HG03432 (cell line): ENCODE measurements around the gene SLC6A8.
"Not testable (repeated sequence)": the region's sequence is repeated elsewhere in the genome, so short reads cannot be mapped to it uniquely, and the experiment has no call there.

Experiments used
- ATAC-seq: cut with Tn5 transposase; IDR thresholded peaks from one replicate; pipeline ENCODE4 v1.9.1; 2021; ENCODE audit warnings: mild to moderate bottlenecking, moderate library complexity; ENCODE audit not compliant: unreplicated experiment

SLC6A8 gene

DNA sequence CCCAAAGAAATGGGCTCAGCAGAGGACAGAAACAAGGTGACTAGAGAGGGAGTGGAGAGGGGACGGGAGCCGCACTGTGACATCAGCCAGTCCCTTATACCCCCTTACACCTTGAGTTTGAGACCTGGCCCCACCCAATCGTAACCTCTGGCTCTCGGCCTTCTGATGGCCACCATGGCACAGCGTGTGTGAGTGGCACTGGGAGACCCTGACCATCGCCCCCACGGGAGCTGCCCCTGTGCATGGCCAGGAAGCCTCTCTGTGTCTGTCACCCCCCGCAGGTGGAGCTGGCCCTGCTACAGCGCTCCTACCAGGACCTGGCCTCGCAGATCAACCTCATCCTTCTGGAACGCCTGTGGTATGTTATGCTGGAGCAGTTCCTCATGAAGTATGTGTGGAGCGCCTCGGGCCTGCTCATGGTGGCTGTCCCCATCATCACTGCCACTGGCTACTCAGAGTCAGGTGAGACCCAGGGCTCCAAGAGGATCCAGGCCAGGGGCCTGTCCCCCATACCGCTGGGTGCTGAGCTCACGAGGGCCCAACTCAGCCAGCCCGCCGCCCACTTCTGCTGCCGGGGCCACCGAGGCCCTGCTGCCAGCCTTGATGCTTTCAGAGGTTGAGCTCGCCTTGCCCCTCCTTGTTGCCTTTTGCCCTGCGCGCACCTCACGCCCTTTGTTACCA, 41.4 kb downstream of the SLC6A8 start:
- no peak for ATAC-seq

DNA sequence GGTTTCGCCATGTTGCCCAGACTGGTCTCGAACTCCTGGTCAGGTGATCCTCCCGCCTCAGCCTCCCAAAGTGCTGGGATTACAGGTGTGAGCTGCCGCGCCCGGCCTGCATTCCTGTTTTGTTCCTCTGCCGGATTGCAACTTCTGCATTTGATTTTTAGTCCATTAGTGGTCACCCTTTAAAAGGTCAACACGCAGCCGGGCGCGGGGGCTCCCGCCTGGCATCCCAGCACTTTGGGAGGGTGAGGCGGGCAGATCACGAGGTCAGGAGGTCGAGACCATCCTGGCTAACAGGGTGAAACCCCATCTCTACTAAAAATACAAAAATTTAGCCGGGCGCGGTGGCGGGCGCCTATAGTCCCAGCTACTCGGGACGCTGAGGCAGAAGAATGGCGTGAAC, 42.4 kb downstream of the SLC6A8 start:
- ATAC-seq, result not testable (repeated sequence)

- no peak for ATAC-seq
These were observed 43.6 kb downstream of the SLC6A8 start for GRCh38 chrX:153731117-153731844.

- no peak for ATAC-seq
These were observed 44.1 kb downstream of the SLC6A8 start for GRCh38 chrX:153731845-153732215.

DNA sequence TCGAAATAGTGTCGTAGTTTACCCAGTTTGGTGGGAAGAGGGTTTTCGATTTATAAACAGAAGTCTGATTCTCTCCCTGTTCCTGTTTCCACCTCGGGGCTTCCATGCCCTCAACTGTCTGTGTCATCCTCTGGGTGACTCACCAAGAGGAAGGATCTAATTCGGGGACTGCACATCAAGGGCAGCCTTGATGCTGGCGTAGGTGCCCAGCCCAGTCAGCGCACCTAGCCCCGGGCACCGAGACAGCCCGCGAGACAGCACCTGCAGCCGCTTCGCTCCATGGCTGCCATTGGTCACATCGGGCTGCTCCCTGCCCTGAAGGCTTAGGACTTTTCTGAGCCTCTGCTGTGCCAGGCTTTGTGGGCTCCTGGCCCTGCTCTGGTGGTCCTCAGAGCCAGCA, 44.7 kb downstream of the SLC6A8 start:
- ATAC-seq, result no peak

DNA sequence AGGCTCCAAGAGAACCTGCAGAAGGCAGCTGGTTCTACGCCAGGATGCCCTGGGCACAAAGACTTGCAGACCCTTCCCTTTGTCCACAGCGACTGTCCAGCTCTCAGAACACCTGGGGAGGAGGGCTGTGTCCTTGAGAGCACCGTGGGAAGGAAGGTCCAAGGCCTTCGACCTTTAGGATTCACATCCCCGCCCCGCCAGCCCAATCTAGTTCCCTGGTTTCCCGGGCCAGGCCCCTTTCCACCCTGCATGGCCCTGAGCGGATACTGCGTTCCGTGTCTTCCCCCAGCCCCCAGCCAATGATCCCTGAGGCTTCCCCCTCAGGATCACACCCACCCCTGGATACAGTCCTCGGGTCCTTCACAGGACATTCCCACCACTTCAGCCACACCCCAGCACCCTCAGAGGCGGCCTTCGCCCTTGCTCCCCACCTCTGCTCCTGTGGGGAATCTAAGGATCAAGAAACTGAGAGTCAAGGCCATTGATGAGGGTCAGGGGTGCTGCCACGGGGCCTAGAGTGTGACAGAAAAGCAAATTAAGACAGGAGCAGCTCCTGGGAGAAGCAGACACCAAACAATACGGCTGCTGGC, 46.0 kb downstream of the SLC6A8 start:
- ATAC-seq, result no peak

GRCh38 chrX:153734871-153735270, 47.1 kb downstream of the SLC6A8 start:
- ATAC-seq, result no peak

DNA sequence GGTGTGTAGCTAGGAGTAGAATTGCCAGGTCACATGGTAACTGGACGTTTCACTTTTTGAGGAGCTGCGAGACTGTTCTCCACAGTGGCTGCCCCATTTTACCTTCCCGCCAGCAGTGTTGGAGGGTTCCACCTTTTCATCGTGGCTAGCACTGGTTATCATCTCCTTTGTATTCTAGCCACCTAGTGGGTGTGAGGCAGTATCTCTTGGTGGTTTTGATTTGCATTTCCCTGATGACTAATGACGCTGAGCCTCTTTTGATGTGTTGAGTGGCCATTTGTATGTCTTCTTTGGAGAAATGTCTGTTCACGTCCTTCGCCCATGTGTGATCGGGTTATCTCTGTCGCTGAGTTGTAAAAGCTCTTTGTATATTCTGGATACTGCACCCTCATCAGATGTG, 47.5 kb downstream of the SLC6A8 start:
- no peak for ATAC-seq

- ATAC-seq, result no peak
These were observed 48.5 kb downstream of the SLC6A8 start for GRCh38 chrX:153736071-153736820.

- no peak for ATAC-seq
These were observed 49.2 kb downstream of the SLC6A8 start for GRCh38 chrX:153736871-153737441.

- ATAC-seq, result no peak
These were observed 50.4 kb downstream of the SLC6A8 start for GRCh38 chrX:153738056-153738605.

GRCh38 chrX:153739754-153740486, 52.2 kb downstream of the SLC6A8 start:
- ATAC-seq, result no peak

DNA sequence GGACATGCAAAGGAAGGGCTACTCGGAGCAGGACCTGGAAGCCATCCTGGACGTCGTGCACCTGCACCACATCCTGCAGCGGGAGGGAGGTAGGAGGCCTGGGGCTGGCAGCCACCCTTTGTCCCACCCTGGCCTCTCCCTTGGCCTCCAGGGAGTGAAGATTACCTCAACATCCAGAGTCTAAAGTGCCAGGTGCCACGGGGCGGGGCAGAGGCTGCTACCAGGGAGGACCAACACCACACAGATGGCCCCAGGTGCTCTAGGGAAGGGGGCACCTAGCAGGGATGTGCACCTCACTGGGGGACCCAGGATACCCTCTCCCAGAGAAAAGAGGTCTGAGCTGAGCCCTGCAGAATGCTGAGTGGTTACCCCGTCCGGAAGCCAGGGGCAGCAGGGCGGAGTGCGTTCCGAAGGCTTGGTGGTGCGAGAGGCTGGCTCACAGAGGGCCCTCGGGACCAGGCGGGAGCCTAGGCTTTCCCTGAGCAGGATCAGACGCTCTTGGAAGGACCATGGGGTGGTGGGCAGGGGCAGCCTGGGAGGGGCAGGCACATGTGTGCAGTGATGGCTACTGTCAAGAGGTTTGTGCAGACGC, 53.0 kb downstream of the SLC6A8 start:
- no peak for ATAC-seq

- ATAC-seq, result no peak
These were observed 53.7 kb downstream of the SLC6A8 start for GRCh38 chrX:153741446-153741845.

GRCh38 chrX:153742111-153742510, 54.4 kb downstream of the SLC6A8 start:
- not testable (repeated sequence) for ATAC-seq

DNA sequence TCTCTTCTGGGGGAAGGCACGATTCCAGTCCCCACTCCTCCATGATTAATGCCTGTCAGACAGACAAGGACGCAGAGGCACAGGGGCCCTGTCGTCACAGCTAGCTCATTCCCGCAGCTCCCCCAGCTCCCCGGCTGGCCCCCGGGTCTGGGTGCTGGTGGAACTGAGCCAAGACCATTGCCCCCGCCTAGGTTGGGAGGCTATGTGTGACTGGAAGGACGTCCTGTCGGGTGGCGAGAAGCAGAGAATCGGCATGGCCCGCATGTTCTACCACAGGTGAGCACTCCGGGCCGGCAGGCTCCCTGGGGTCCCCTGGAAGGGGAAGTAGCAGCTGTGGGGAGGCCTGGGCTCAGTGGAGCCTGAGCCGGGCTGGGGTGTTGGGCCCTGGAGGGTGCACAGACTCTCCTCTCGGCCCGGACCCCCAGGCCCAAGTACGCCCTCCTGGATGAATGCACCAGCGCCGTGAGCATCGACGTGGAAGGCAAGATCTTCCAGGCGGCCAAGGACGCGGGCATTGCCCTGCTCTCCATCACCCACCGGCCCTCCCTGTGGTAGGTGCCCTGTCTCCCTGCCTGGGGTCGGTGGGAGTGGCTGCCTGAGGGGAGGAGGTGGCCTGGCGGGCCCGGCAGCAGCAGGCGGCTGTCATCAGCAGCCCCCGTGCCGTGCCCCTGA, 55.2 kb downstream of the SLC6A8 start:
- not testable (repeated sequence) for ATAC-seq

DNA sequence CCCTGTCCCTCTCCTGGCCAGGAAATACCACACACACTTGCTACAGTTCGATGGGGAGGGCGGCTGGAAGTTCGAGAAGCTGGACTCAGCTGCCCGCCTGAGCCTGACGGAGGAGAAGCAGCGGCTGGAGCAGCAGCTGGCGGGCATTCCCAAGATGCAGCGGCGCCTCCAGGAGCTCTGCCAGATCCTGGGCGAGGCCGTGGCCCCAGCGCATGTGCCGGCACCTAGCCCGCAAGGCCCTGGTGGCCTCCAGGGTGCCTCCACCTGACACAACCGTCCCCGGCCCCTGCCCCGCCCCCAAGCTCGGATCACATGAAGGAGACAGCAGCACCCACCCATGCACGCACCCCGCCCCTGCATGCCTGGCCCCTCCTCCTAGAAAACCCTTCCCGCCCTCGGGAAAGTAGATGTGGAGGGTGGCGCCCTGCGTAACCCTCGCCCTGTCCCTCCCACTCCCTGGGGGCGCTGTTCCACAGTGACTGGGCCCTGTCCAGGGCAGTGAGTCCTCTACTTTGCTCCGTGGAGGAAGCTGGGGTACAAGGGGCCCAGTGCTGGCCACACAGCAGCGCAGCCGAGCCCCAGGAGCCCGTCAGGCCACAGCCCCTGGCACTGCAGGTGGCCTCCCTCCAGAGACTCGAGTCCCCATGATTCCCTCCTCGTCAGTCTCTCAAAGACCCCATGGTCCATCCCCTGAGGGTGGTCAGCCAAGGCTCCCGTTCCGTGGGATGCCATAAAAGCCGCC, 55.9 kb downstream of the SLC6A8 start:
- not testable (repeated sequence) for ATAC-seq

GRCh38 chrX:153744210-153745066, 56.7 kb downstream of the SLC6A8 start:
- no peak for ATAC-seq
